GM23338 (cell line): Measurements from ENCODE around the gene SV2A. TPM values are rescaled to one million over a fixed set of nuclear protein-coding genes. Genes with fewer than 3 reads are reported as not detected.

Experiments used
- ATAC-seq: fragments of 200-7000 bp; cut with Tn5 transposase; 3 replicates; pipeline ENCODE4 v1.9.1; 2020
- DNase-seq: peaks from one replicate; pipeline ENCODE4 v3.0.0-alpha.2; 2015; ENCODE audit warnings: low spot score
- H2AFZ ChIP-seq: fragments of 200-600 bp; sonication (generic); 2 replicates; pipeline ENCODE4 v1.8.0; 2016; ENCODE audit warnings: antibody characterized with exemption, mild to moderate bottlenecking, moderate library complexity
- H3F3A ChIP-seq: fragments of 200-600 bp; sonication (generic); replicated peaks from 2 replicates; pipeline ENCODE4 v1.8.0; 2017; ENCODE audit warnings: antibody characterized with exemption, mixed run types, low read depth
- H3K27ac ChIP-seq: fragments of 200-600 bp; sonication (generic); 2 replicates; pipeline ENCODE4 v1.6.1; 2016; ENCODE audit warnings: low read depth
- H3K27me3 ChIP-seq: fragments of 200-600 bp; sonication (generic); 2 replicates; pipeline ENCODE4 v1.8.0; 2016; ENCODE audit warnings: mild to moderate bottlenecking, mixed run types, moderate library complexity; ENCODE audit not compliant: insufficient read depth
- H3K36me3 ChIP-seq: fragments of 200-600 bp; sonication (generic); 2 replicates; pipeline ENCODE4 v1.8.0; 2016; ENCODE audit warnings: mild to moderate bottlenecking; ENCODE audit not compliant: insufficient read depth
- H3K4me1 ChIP-seq: fragments of 200-600 bp; sonication (generic); 2 replicates; pipeline ENCODE4 v1.8.0; 2016; ENCODE audit warnings: mild to moderate bottlenecking, moderate library complexity; ENCODE audit not compliant: insufficient read depth
- H3K4me2 ChIP-seq: fragments of 200-600 bp; sonication (generic); 2 replicates; pipeline ENCODE4 v1.7.1; 2017; ENCODE audit warnings: mixed run types
- H3K4me3 ChIP-seq: fragments of 200-600 bp; sonication (generic); 2 replicates; pipeline ENCODE4 v1.6.1; 2016; ENCODE audit warnings: mixed run types
- H3K79me2 ChIP-seq: fragments of 200-600 bp; sonication (generic); replicated peaks from 2 replicates; pipeline ENCODE4 v1.8.0; 2017; ENCODE audit warnings: mild to moderate bottlenecking; ENCODE audit not compliant: insufficient read depth
- H3K9me2 ChIP-seq: fragments of 200-600 bp; sonication (generic); 2 replicates; pipeline ENCODE4 v1.8.0; 2017; ENCODE audit not compliant: insufficient read depth
- H4K20me1 ChIP-seq: fragments of 200-600 bp; sonication (generic); replicated peaks from 2 replicates; pipeline ENCODE4 v1.8.0; 2017; ENCODE audit warnings: mild to moderate bottlenecking; ENCODE audit not compliant: insufficient read depth
- H3K27ac Mint-ChIP-seq: 2 replicates; pipeline ENCODE4 v1.8.0; 2020; ENCODE audit warnings: inconsistent platforms, mild to moderate bottlenecking, moderate library complexity, mixed read lengths
- H3K27me3 Mint-ChIP-seq: 3 replicates; pipeline ENCODE4 v1.8.0; 2022; ENCODE audit warnings: low read depth, mild to moderate bottlenecking, moderate library complexity, mixed read lengths, inconsistent platforms; ENCODE audit not compliant: insufficient read depth, poor library complexity
- H3K36me3 Mint-ChIP-seq: 3 replicates; pipeline ENCODE4 v1.8.0; 2021; ENCODE audit warnings: low read depth, mild to moderate bottlenecking, inconsistent platforms, moderate library complexity, mixed read lengths
- H3K4me1 Mint-ChIP-seq: 3 replicates; pipeline ENCODE4 v1.8.0; 2020; ENCODE audit warnings: mild to moderate bottlenecking, inconsistent platforms, mixed read lengths
- H3K4me3 Mint-ChIP-seq: 3 replicates; pipeline ENCODE4 v1.8.0; 2021; ENCODE audit warnings: moderate library complexity, mild to moderate bottlenecking, inconsistent platforms, mixed read lengths
- H3K9me3 Mint-ChIP-seq: 3 replicates; pipeline ENCODE4 v1.8.0; 2020; ENCODE audit warnings: moderate library complexity, mild to moderate bottlenecking, inconsistent platforms, mixed read lengths
- CREB1 ChIP-seq: fragments of 250-450 bp; sonication (Bioruptor Pico); IDR thresholded peaks from 2 replicates; pipeline ENCODE4 v1.5.0; 2020; ENCODE audit warnings: low read depth, mild to moderate bottlenecking, moderate library complexity
- CTCF ChIP-seq, 2 experiments: fragments of 200-600 bp in 1 of 2; sonication (generic) in 1 of 2; conservative IDR thresholded peaks; 2 replicates each; pipeline versions ENCODE4 v1.5.1 to v1.6.1; 2016 to 2017; ENCODE audit warnings: antibody characterized with exemption in 2 of 2, low read depth in 2 of 2, mild to moderate bottlenecking in 2 of 2, moderate library complexity in 1 of 2
- ETS1 ChIP-seq: IDR thresholded peaks from 2 replicates; pipeline ENCODE4 v1.6.1; 2016; ENCODE audit warnings: antibody characterized with exemption
- EZH2 ChIP-seq: fragments of 200-600 bp; sonication (generic); IDR thresholded peaks from one replicate; pipeline ENCODE4 v1.8.0; 2017; ENCODE audit warnings: antibody characterized with exemption, mild to moderate bottlenecking, low read depth; ENCODE audit not compliant: unreplicated experiment
- EZH2phosphoT487 ChIP-seq: fragments of 200-600 bp; sonication (generic); IDR thresholded peaks from one replicate; pipeline ENCODE4 v1.8.1; 2018; ENCODE audit warnings: antibody characterized with exemption; ENCODE audit not compliant: unreplicated experiment
- JUNB ChIP-seq: IDR thresholded peaks from one replicate; pipeline ENCODE4 v1.6.1; 2016; ENCODE audit warnings: antibody characterized with exemption; ENCODE audit not compliant: unreplicated experiment
- NANOG ChIP-seq: IDR thresholded peaks from 2 replicates; pipeline ENCODE4 v1.6.1; 2016; ENCODE audit warnings: antibody characterized with exemption, borderline replicate concordance
- POLR2AphosphoS5 ChIP-seq: IDR thresholded peaks from 2 replicates; pipeline ENCODE4 v1.6.1; 2016; ENCODE audit warnings: antibody characterized with exemption, low read depth
- REST ChIP-seq: IDR thresholded peaks from one replicate; pipeline ENCODE4 v1.6.1; 2018; ENCODE audit warnings: antibody characterized with exemption; ENCODE audit not compliant: unreplicated experiment
- STAT1 ChIP-seq: IDR thresholded peaks from one replicate; pipeline ENCODE4 v1.6.1; 2016; ENCODE audit warnings: antibody characterized with exemption; ENCODE audit not compliant: unreplicated experiment
- ZNF114 ChIP-seq: fragments of 250-450 bp; sonication (Bioruptor Pico); IDR thresholded peaks from 2 replicates; pipeline ENCODE4 v1.5.0; 2020; ENCODE audit warnings: mild to moderate bottlenecking, moderate library complexity
- ZNF331 ChIP-seq: fragments of 250-450 bp; sonication (Bioruptor Pico); IDR thresholded peaks from 2 replicates; pipeline ENCODE4 v1.5.0; 2020; ENCODE audit warnings: low read depth, mild to moderate bottlenecking, moderate library complexity
- ZNF462 ChIP-seq: fragments of 250-450 bp; sonication (Bioruptor Pico); IDR thresholded peaks from 2 replicates; pipeline ENCODE4 v1.5.0; 2020; ENCODE audit warnings: mild to moderate bottlenecking, moderate library complexity
- polyA plus RNA-seq: library from polyadenylated mRNA; unstranded; fragments of >200 nt; fragmentation: Nextera tagmentation; extraction: Ambion mirVana; gene quantifications from 2 replicates; pipeline ENCODE4 v1.2.1, GENCODE V29; 2016
- total RNA-seq: library from RNA; depleted of rRNA; stranded (reverse); fragments of >200 nt; shearing (Covaris generic); gene quantifications from 2 replicates; pipeline ENCODE4 v1.2.3, GENCODE V29; 2014

SV2A gene
- total and polyA plus RNA-seq, 2 experiments from 2014 or later: 17.8 to 41.7 TPM

GRCh38 chr1:149949911-149950310, 32.3 kb upstream of the SV2A start:
- H3K4me2 ChIP-seq: no peak overlapping the region
- no peaks in the 10 kb centered on the region for H3F3A ChIP-seq
- H2AFZ ChIP-seq: no peak overlapping the region
- H3K4me3 Mint-ChIP-seq: no peak overlapping the region
- TF ChIP-seq JUNB (no peak), ZNF331 (no peak), POLR2AphosphoS5 (no peak), REST (no peak), EZH2phosphoT487 (no peak), EZH2 (no peak), ZNF462 (CRISPR knock-in tag) (no peak), STAT1 (no peak), NANOG (no peak), CREB1 (CRISPR knock-in tag) (no peak), CTCF (conservative IDR thresholded peaks at IDR 0.05; ENCODE audit: low read depth in 2 of 2) (no peak), ETS1 (no peak), ZNF114 (CRISPR knock-in tag) (no peak)
- peaks cover 49% of the 10 kb centered on the region for H3K36me3 Mint-ChIP-seq
- no peaks in the 10 kb centered on the region; the same call in 1 of the 2 replicates for H4K20me1 ChIP-seq
- no peaks in the 10 kb centered on the region for H3K4me1 ChIP-seq
- no peaks in the 10 kb centered on the region; the same call in 1 of the 2 replicates for H3K9me2 ChIP-seq
- H3K27ac ChIP-seq: peak overlapping the region; percentile 69; the same call in 1 of the 2 replicates
- no peaks in the 10 kb centered on the region for H3K27me3 ChIP-seq
- no peaks in the 10 kb centered on the region for H3K4me1 Mint-ChIP-seq
- no peak overlapping the region for H3K27ac Mint-ChIP-seq
- H3K9me3 Mint-ChIP-seq: no peaks in the 10 kb centered on the region
- DNase-seq (no peak), ATAC-seq (peak; percentile 52)
- no peak overlapping the region for H3K4me3 ChIP-seq
- peaks cover 2% of the 10 kb centered on the region for H3K27me3 Mint-ChIP-seq
- peaks cover 26% of the 10 kb centered on the region; the same call in 1 of the 2 replicates for H3K36me3 ChIP-seq
- H3K79me2 ChIP-seq: no peaks in the 10 kb centered on the region
